GM08714 (cell line): Measurements from ENCODE around the gene ADAM30.

Experiments
- H3K4me3 ChIP-seq: fragments of 200-500 bp; sonication (Bioruptor generic); 2 replicates; pipeline ENCODE4 v1.5.1; 2014; ENCODE audit warnings: mild to moderate bottlenecking, low read length, inconsistent platforms
- ZNF274 ChIP-seq: IDR thresholded peaks from 2 replicates; pipeline ENCODE4 v1.6.1; 2012; ENCODE audit warnings: mild to moderate bottlenecking, low read depth, low read length

ADAM30 gene

GRCh38 chr1:119917304-119918055, 21.2 kb upstream of the ADAM30 start:
- TF ChIP-seq ZNF274 = no peak
- H3K4me3 ChIP-seq = no peak overlapping the region

GRCh38 chr1:119915517-119915916, 19.2 kb upstream of the ADAM30 start:
- no peak overlapping the region for H3K4me3 ChIP-seq
- TF ChIP-seq ZNF274 = no peak

- no peak for TF ChIP-seq ZNF274
- H3K4me3 ChIP-seq = no peak overlapping the region
Observed at GRCh38 chr1:119914071-119914470, 17.8 kb upstream of the ADAM30 start.

GRCh38 chr1:119912963-119913362, 16.6 kb upstream of the ADAM30 start:
- TF ChIP-seq ZNF274 = no peak
- no peak overlapping the region for H3K4me3 ChIP-seq

- no peak overlapping the region for H3K4me3 ChIP-seq
- TF ChIP-seq ZNF274 = no peak
Observed at GRCh38 chr1:119911775-119912174, 15.5 kb upstream of the ADAM30 start.

- no peak for TF ChIP-seq ZNF274
- H3K4me3 ChIP-seq = no peak overlapping the region
Observed at GRCh38 chr1:119910618-119911017, 14.3 kb upstream of the ADAM30 start.

- no peak for TF ChIP-seq ZNF274
- H3K4me3 ChIP-seq = no peak overlapping the region
Observed at GRCh38 chr1:119909890-119910596, 13.7 kb upstream of the ADAM30 start.

- no peak overlapping the region for H3K4me3 ChIP-seq
Observed at GRCh38 chr1:119908661-119909060, 12.3 kb upstream of the ADAM30 start.

GRCh38 chr1:119906927-119907652, 10.8 kb upstream of the ADAM30 start:
- H3K4me3 ChIP-seq = no peak overlapping the region
- no peak for TF ChIP-seq ZNF274

More at GRCh38 chr1:119908661-119909060, 12.3 kb upstream of the ADAM30 start:
- TF ChIP-seq ZNF274 = no peak

- no peak overlapping the region for H3K4me3 ChIP-seq
- no peak for TF ChIP-seq ZNF274
Observed at GRCh38 chr1:119903443-119903835, 7.1 kb upstream of the ADAM30 start.

GRCh38 chr1:119902775-119903442, 6.6 kb upstream of the ADAM30 start:
- no peak for TF ChIP-seq ZNF274
- no peak overlapping the region for H3K4me3 ChIP-seq

GRCh38 chr1:119898981-119899720, 2.8 kb upstream of the ADAM30 start:
- TF ChIP-seq ZNF274 = no peak
- H3K4me3 ChIP-seq = no peak overlapping the region

GRCh38 chr1:119898530-119898929, 2.2 kb upstream of the ADAM30 start:
- no peak overlapping the region for H3K4me3 ChIP-seq
- no peak for TF ChIP-seq ZNF274
